GM21786 (cell line): Measurements from ENCODE around the gene ITSN1.

Experiments used
- ATAC-seq: cut with Tn5 transposase; IDR thresholded peaks from one replicate; pipeline ENCODE4 v1.9.1; 2021; ENCODE audit not compliant: unreplicated experiment

ITSN1 gene

GRCh38 chr21:33881689-33882440, 239.6 kb downstream of the ITSN1 start:
- no peak for ATAC-seq

DNA sequence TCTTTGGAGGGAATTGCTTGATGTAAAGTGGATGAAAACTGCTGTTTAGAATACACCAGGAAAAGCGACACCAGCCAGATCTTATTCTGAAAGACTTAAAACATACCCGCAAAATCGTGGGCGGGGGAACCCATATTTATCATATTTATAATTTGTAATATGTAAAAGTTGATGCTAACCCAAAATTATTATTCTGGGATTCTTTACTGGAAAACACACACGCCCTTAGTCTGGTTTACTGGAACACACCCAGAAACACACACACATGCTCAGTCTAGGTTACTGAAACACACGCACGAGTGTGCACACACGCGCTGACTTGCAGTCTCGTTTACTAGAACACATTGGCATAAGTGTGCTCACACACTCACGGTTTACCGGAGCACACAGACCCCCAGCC, 240.8 kb downstream of the ITSN1 start:
- ATAC-seq = no peak

GRCh38 chr21:33884376-33885171, 242.3 kb downstream of the ITSN1 start:
- ATAC-seq = no peak

DNA sequence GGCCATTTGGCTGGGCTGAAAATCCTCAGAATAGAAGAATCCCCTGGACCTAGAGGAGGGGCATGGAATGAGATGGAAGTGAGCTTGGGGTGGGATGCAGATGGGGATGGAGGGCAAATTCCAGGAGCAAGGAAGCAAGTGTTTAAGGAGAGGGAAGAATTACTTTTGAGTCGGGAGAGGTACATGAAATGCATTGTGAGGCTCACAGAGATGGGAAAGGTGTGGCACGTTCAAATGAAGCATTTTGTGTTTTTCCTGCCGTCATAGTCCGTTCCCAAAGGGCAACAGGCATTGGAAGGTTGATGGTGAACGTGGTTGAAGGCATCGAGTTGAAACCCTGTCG, 242.8 kb downstream of the ITSN1 start:
- no peak for ATAC-seq

DNA sequence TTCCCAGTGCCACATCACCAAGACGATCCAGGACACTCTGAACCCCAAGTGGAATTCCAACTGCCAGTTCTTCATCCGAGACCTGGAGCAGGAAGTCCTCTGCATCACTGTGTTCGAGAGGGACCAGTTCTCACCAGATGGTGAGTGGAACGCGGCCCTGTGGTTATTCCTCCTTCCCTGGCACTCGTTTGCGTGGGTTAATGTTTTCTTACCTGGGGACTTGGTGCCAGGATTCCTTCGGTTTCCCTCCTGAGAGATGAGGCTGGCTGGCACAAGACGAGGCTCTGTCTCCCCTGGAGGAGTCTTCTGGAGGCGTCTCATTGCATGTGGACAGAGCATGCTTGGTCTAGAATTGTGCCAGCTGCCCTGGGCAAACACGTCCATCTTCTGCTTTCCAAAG, 244.0 kb downstream of the ITSN1 start:
- no peak for ATAC-seq

DNA sequence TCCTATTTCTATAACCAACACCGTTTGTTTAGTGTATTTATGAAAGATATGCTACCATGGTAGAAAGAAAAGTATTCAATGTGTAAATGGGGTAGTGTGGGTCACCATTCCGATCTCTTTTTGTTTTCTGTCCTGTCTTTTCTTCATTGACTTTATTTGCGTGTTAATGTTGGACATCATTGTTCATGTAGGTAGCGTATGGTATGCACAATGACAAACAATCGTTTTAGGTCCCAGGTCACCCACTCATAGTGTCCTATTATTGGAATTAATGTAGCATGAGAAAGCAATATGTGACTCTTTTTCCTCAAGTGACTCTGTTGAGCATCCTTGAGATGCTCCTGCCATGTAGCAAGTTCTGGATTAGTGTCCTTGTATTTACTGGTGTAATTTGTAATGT, 247.9 kb downstream of the ITSN1 start:
- no peak for ATAC-seq

- ATAC-seq = no peak
Measured at GRCh38 chr21:33892853-33893252, 250.6 kb downstream of the ITSN1 start.

GRCh38 chr21:33893917-33894316, 251.6 kb downstream of the ITSN1 start:
- no peak for ATAC-seq

GRCh38 chr21:33894736-33895288, 252.5 kb downstream of the ITSN1 start:
- no peak for ATAC-seq

DNA sequence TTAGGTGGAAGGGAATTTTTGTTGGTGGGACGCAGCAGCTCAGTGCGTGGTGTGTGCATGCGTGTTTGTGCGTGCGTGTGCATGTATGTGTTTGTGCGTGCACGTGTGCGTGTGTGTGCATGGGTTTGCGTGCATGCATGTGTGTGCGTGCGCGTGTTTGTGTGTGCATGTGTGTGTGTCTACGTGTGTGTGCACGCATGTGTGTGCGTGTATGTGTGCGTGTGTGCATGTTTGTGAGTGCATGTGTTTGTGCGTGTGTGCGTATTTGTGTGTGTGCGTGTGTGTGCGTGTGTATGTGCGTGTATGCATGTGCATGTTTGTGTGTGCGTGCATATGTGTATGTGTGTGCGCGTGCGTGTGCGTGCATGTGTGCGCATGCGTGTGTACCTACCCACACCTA, 253.1 kb downstream of the ITSN1 start:
- no peak for ATAC-seq

DNA sequence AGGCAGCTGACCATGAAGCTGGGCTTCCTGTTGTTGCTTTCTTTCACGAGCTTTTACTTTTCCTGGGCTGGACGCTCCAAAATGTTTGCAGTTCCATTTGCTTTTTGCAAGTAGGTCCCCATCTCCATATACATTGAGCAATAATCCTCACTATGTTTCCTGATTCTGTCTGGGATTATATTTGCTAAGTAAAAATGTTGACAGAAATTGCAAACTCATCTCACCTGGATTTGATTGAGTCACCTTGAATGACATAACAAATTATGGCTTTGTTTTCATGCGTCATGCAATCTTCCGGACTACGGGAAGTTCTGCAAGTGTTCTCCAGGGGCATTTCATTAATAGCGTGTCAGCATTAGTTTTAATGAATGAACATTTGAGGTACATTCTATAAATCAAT, 254.4 kb downstream of the ITSN1 start:
- ATAC-seq = no peak

DNA sequence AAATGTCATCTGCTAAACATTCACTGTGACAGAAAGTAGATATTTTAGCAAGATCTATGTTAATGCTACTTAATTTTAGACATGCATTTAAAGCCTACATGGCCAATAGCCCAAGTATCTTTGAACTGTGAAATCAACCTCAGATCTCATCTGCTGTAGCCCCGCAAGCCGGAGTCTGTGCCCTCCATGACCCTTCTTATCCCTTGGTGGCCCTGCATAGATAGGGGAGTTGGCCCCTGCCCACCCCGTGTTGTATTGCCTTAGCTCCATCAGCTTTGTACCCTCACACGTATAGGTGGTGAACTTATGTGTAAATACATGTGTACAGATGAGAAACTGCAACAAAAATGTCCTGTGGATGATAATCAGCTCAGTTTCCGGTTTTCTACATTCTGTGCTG, 254.8 kb downstream of the ITSN1 start:
- ATAC-seq = no peak

DNA sequence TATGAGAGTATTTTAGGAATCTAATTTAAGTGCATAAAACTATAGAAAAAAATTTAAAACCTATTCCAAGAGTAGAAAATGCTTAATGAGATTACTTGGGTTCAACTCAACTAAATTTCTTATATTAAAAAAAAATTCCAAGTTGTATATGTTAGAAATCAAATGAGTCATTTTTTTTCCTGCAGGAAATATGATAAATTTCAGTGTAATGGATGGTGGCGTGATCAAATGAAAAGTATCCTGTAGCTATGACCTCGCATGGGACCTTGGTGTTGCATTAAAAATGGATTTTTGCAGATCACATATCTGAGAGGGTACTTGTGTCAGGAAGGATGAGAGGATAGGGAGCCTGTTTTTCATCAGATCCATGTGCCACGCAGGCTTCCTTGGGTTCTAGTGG, 255.4 kb downstream of the ITSN1 start:
- ATAC-seq = no peak

- ATAC-seq = no peak
Measured at GRCh38 chr21:33898586-33898985, 256.3 kb downstream of the ITSN1 start.

- no peak for ATAC-seq
Measured at GRCh38 chr21:33899199-33899598, 256.9 kb downstream of the ITSN1 start.

- ATAC-seq = no peak
Measured at GRCh38 chr21:33901412-33902288, 259.3 kb downstream of the ITSN1 start.

- ATAC-seq = no peak
Measured at GRCh38 chr21:33902349-33902748, 260.0 kb downstream of the ITSN1 start.

- ATAC-seq = no peak
Measured at GRCh38 chr21:33904041-33904440, 261.7 kb downstream of the ITSN1 start.

- ATAC-seq = no peak
Measured at GRCh38 chr21:33908760-33909159, 266.5 kb downstream of the ITSN1 start.

- ATAC-seq = no peak
Measured at GRCh38 chr21:33909756-33910155, 267.5 kb downstream of the ITSN1 start.

DNA sequence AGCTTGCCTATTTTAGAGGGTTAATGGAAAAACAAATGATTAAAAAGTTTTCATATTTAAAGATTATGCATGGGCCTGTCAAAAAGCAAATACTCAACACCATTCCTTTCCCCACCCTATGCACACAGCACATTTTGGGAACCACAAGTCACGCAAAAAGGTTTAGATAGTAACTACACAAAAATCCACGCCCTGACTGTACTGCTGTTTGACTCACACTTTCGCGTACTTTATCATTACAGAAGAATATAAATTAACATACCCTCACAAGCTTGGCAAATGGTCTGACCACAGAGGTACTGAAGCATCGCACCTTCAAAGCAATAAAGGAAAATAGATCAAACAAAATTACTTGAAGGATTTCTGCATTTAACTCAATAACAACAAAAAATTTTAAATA, 271.9 kb downstream of the ITSN1 start:
- ATAC-seq = no peak
